HG03469 (cell line): ENCODE measurements around the gene DYRK3.

Source experiments
- ATAC-seq: cut with Tn5 transposase; IDR thresholded peaks from one replicate; pipeline ENCODE4 v1.9.1; 2021; ENCODE audit warnings: mild to moderate bottlenecking, moderate library complexity, moderate number of reproducible peaks; ENCODE audit not compliant: unreplicated experiment

DYRK3 gene

DNA sequence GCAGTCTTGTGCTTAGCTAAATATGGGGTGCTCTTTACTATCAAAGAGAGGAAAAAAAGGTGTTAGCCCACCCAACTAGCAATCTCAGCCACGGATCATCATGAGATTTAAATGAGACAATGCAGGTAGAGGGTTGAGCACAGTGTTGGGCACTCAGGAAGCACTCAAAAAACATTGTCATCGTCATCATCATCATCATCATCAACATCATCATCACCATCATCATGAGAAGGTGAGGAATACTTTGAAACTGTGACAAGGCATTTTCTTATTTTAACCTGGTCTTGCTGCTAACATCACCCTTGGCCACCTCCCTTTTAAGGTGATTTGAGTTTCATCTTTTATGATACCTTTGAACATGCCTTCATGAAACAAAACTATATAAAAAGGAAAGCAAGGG is 46.0 kb downstream of the DYRK3 start:
- ATAC-seq, result no peak

DNA sequence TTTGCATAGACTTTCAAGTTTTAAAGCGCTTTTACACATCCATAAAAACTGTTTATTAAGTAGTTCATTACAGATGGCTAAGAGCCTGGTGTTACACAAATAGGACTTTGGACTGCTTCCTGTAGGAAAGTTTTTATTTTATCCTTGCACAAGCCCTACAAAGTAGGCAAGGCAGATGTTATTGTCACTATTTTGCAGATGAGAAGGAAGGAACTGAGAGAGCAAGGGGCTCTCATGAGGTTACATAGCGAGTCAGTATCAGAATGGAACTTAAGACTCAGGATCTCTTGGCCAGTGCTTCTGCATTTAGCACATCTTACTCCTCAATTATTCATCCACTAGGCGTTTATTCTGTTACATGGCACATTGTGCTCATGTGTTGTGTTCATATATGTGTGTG is 46.8 kb downstream of the DYRK3 start:
- no peak for ATAC-seq

DNA sequence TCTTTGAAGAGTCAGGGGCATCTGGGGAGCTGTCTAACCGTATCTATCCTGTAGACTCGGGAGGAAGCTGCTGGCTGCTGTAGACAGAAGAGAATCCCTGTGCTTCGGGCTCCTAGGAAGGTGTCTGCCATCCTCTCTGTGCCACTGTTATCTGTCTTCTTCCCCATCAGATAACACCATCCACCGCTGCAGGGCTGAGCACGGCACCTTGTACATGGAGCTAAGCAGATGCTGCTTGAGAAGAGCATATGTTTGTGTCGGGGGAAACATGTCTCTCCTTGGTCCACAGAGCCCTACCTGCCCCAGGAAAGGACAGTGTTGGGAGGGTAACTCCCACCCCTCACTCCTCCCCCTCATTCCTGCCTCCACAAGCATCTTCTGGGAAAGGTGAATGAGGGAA is 48.0 kb downstream of the DYRK3 start:
- ATAC-seq, result no peak

DNA sequence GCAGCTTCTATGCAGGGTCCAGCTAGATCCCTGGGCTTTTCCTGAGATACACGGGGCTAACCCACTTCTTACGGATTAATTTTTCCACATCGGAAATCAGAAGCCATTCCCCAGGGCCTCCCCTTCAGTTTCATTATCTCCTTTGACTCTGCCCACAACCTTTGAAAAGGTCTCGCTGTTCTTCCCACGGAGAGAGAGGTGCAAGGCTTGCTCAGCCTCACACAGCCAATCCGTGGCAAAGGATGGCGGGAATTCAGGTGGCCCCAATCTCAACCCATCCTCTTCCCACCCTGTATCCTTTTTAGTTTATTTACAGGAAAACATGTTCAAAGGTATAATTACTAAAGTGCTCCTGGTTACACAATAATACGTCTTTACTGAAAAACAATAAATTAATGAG is 48.7 kb downstream of the DYRK3 start:
- ATAC-seq, result no peak

DNA sequence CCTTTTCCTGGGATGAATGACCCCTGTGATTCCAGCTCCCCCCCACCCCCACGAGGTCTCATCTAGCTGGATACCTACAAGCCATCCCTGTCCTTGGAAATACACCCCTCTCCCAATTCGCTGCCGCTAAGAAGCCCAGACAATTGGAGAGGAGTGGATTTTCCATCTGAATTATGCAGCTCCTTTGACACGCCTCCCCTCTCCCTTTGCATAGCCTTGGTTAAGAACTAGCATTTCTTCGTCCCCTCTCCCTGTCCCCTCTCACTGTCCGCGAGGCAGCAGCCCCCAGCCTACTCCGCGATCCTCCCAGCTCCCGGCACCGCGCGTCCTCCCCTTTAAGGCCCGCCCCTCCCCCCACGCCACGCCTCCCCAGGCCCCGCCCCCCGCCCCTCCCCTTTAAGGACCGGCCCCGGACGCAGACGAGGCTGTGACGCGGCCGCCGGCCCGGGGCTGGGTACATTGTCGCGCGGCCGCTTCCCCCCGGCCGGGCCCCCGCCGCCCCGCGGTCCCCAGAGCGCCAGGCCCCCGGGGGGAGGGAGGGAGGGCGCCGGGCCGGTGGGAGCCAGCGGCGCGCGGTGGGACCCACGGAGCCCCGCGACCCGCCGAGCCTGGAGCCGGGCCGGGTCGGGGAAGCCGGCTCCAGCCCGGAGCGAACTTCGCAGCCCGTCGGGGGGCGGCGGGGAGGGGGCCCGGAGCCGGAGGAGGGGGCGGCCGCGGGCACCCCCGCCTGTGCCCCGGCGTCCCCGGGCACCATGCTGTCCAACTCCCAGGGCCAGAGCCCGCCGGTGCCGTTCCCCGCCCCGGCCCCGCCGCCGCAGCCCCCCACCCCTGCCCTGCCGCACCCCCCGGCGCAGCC is 49.4 kb downstream of the DYRK3 start, which contains the start of gene MAPKAPK2:
Gene MAPKAPK2 (plus strand): TSS at position 428 of the 856 bp plus-strand sequence. CDS start 325 bp downstream, at position 753.
- no peak for ATAC-seq

DNA sequence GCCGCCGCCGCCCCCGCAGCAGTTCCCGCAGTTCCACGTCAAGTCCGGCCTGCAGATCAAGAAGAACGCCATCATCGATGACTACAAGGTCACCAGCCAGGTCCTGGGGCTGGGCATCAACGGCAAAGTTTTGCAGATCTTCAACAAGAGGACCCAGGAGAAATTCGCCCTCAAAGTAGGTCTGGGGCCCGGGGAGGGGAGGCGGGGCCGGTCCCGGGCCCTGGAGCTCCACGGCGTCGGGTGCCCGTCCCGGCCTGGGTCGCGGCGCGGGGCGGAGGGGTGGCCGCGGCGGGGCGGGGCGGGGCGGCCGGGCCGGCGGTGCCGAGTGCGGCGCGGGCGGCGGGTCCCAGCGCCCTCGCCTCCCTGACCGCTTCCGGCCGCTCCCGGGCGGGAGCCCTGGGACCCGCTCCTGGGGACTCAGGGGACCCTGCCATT is 50.0 kb downstream of the DYRK3 start:
- no peak for ATAC-seq

DNA sequence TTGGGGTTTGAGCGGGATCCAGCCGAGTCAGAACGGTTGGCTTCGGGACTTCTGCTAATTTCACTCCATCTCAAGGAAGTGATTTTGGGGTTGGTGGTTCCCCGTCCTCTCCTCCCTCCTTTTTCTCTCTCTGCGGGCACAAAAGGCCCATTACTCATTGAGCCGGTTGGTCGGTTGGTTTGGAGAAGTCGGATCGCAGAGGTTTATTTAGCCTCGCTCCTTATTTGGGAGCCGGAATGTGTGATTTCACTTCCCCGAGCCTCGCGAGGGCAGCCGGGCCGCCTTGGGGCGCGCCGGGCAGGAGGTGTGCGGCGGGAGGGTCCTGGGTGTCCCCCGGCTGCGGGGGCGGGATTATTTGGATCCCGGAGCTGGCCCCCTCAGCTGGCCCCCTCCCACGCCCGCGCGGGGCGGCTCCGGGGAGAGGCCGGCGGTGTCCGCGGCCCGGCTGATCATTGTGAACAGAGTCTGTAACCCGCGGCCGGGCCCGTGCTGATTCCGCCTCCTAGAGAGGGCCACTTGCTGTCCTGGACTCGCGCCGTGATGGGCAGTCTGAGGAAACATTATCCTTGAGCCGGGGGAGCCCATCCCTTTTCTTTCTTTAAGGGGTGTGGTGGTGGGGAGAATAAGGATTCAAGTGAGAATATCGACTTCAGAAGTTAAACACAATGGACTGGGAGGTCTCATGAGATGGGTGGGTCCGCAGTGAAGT is 50.6 kb downstream of the DYRK3 start:
- no peak for ATAC-seq

DNA sequence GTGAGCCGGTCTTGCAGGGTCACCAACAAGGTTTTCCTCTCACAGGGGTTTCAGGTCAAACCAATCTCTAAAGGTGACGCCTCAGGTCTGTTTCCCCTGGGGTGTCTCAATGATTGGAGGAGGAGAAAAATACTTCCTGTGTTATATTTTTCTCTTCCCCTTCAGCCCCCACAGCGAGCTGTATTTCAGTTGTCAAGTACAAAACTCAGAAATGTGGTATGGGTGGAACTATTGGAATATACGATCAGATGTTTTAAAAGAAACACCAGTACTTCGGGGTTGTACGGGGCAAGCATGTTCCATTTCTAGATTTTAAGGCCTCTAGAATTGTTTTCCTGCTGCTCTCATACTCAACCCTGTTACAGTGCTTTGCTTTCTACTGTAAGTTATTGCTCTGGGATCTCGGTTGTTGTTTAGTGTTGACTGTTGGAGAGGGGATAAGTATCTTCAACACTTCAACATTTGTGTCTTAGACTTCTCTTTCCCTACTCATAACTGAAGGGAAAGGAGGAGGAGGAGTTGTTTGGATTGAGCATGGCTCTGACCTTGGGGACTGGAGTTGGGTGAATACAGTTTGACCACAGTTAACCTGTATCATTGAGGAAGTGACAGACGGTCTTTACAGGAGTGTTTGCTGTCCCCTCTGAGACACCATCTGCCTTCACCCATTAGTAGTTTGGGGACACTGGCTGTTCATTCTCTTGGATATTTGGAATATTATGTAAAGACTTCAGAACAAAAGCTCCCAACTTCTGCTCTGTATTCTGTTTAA is 51.3 kb downstream of the DYRK3 start:
- no peak for ATAC-seq

DNA sequence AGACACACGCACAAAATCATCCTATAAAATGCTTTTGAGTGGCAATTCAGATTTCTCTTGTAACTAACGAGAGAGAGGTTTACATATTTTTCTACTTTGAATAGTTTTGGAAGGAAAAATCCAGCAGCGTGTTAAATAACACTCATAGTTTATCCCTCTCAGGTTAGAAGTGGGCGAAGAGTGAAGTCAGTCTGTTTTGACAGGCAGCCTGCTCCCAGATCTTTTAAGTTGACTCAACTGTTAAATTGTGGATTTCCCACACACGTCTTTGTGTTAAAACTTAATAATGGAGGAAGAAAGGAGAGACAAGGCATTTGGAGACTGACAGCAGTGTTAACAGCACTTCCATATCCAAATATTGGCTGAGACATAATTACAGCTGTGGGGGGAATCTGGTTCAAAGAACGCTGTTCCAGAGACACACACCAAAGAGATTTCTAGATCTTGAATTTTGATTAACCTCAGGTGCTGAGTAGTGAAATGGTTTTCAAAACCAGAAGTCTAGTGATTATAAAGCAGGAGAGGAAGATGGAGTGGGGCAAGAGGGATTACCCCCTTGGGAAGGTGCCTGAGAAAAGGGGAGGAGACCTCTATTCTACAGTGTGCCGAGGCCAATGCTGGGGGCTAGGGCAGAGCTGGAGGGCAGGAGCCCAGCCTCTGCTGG is 52.0 kb downstream of the DYRK3 start:
- no peak for ATAC-seq

DNA sequence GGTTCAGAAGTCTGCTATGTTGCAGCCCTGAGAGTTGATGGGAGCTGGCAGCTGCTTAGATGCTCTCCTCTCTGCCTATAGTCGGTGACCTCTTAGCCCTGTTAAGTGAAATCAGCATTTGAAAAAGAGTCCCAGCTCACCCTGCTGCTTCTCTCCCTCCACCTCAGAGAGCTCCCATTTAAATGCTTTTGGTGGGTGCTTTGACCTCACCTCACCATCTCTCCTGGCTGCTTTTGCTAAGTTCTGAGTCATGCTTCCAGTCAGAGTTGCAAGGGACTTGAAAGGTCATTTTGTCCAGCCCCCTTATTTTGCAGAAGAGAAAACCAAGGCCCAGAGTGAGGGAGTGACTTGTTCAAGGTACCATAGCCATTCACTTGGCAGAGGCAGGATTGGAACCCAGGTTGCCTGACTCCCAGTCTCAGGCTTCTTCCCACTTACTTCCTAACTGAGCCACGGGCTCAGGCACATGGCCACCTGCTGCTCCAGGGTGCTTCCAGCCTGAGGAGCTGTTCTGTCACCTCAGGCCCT is 52.6 kb downstream of the DYRK3 start:
- no peak for ATAC-seq

DNA sequence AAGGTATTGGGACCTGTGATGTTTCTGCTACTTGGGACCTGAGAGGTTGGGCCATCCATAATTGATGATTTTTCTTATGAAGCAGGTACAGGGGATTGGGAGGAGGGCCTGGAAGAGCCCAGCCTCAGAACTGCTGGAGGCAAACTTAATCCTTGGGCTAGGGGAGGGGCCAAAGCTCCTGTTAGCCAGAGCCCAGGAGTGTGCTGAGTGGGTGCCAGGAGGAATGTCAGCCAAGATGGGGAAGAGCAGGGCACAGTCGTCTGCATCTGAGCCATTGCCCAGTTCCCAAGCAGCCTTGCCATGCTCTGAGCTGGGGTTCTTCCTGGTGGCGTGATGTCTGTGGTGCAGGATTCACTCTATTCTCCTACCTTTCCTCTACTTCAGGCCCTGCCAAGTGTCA is 55.2 kb downstream of the DYRK3 start:
- no peak for ATAC-seq

DNA sequence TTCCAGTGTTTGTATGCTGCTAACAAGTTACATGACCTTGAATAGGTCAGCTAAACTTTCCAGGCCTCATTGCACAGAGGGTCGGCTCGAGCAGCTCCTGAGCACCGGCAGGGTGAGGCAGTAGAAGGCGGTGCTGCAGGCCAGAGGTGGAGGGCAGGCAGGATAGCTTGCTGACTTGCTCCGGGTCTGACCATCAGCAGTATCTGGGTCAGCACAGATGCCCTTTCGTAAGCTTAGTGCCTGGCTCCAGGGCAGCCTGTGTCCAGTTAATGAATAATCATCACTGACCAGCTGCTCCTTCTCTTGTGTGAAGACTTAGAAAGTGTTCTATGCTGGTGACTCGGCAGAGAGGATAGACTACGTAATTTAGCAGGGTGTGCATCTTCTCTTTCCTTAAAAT is 56.3 kb downstream of the DYRK3 start:
- no peak for ATAC-seq

DNA sequence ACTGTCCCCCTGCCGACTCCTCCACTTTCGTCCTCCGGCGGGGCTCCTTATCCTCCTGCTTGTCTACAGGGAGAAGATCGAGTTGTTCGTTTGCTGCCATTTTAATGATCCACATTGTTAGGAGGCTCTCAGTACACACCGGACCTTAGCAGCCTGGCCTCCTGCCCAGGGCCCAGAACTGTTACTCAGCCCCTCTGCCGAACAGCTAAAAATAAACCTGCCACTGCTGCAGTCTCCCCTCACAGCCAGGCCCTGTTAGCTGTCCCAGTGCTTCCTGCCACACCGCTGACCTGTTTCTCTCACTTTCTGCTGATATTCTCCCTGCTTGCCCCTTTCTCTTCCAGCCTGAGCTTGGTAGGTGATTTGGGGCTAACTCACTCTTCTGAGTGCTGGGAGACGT is 57.7 kb downstream of the DYRK3 start:
- no peak for ATAC-seq

DNA sequence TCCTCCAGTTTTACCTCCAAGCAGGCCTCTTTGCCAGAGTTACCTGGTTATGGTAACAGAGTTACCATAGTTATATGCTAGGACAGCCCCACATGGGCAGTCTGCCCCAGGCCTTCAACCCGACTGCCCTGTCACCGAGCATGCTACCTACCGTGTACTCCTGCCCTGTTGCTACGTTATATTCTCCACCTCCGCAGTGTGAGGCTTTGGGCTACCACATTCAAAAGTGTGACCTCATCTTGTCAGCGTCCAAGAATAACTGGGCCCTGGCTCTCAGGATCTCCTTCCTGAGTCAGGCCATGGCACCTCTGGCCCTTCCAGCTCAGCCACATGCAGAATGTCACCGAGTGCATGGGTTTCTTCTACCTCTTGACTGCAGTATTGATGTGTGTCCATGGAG is 58.3 kb downstream of the DYRK3 start:
- no peak for ATAC-seq

DNA sequence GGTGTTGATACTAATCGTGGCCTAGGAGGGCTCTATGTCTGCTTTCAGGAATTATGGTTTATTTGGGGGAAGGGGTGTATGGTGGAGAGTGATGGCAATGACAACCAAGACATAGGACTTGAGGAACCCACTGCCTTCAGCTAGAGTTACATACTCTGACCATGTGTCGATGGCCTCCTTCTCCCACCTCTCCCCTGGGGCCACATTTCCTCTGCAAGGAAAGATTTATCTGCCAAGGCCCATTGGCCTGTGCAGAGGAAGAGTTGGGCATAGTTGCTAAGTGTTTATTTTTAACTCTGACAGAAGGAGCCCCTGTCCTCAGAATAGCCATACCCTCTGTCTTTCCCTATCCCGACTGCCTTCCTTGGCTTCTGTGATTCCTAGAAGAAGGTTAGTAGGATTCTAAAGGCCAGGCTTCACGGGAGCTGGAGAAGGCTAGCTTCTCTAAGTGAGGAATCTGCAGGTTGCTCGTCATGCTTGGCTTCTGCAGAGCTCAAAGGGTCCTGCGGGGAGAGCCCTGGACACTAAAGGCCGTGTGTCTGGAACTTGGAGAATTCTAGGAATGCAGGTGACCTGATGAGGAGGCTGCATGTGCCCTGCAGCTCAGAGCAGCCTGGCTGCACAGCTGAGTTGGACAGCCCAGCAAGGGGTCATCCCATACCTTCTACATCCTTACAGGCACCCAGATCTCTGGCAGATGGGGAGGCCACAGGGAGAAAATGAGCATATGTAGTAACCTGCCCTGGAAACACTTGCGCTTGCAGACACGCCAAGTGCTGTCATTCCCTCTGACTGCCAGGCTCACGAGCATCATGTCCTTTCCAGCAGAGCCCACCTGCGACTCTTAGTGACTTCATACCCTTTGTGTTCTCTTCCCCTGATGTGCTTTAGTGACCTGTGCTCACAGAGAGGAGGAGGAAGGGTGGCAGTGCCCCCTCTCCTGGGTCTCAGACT is 59.1 kb downstream of the DYRK3 start:
- no peak for ATAC-seq

DNA sequence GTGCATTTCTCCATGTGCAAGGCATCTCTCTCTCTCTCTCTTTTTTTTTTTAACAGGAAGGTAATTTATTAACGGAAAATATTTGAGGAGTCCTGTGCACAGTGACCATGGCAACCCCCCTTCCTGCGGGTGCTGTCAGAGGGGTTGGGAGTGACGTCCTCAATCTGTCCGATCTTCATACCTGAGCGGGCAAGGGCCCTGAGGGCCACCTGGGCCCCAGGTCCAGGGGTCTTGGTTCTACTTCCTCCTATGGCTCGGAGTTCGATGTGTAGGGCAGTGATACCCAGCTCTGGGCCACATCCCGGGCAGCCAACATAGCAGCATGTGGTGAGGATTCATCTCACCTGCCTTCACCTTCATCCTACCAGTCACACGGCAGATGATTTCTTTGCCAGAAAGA is 60.4 kb downstream of the DYRK3 start:
- no peak for ATAC-seq

DNA sequence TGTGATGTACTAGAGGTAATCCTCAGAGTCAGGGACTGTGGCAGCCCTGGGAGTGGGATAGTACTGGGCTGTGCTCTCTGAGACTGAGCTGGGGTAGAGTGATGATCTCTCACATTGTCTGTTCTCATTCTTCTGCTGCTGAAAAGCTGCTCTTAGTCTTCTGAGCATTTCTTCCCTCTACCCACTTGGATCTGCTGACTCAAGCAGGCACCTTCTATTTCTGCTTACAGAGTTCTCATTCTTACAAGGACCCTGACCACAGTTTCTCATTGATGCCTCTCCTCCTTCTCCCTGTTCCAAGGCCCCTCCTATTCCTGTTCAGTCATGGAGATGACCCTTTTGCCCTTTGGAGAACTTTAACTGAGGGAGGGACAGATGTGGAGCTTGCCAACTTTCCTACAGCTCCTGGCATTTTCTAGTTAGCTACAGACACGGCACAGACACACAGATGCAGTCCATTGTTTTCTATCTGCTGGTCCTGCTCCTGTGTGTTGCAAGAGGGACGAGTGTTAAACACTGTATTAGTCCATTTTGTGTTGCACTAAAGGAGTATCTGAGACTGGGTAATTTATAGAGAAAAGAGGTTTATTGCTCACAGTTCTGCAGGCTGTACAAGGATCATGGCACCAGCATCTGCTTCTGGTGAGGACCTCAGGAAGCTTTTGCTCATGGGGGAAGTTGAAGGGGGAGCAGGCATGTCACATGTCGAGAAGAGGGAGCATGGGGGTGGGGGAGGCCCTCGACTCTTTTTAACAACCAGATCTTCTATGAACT is 61.7 kb downstream of the DYRK3 start:
- no peak for ATAC-seq

DNA sequence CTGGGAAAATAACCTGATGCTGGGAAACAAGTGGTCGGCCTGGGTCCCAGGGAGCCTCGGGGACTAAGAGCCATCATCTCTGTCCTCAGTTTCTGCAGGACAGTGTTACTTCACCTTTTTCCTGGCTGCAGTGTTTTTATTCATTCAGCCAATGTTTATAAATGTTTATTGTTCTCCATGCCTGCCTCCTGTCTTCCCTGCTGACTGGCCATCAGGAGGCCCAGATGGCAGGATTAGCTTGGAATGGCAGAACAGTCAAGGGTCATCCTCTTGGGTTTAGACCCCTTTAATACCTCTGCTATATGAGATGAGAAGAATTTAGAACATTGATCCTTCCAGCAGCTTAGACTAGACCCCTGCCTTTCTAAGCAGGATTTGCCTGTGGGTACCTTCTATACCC is 62.7 kb downstream of the DYRK3 start:
- no peak for ATAC-seq
